ENCODE measurements around the gene POLE. TPM values are rescaled to one million over a fixed set of nuclear protein-coding genes. Genes with fewer than 3 reads are reported as not detected.

Gene POLE
- total RNA-seq, 2 experiments from 2014 or later = 157 to 230 TPM

- CTCF ChIA-PET (ENCODE audit: unreplicated experiment) = no interaction called here
Measured at GRCh38 chr12:132579744-132580143, 107.4 kb downstream of the POLE start.

GRCh38 chr12:132578826-132579225 lies 108.3 kb downstream of the POLE start:
- H3K79me2 ChIP-seq (ENCODE audit: insufficient read depth, low read depth, low read length) = no peaks in the 10 kb centered on the region
- no peak for DNase-seq (ENCODE audit: low spot score)
- POLR2A ChIA-PET = no interaction called here
- no peak overlapping the region for H3K4me2 ChIP-seq (ENCODE audit: low read length)
- H4K20me1 ChIP-seq (ENCODE audit: insufficient read depth, low read length) = no peaks in the 10 kb centered on the region
- intact Hi-C loops (cut with micrococcal nuclease; ENCODE audit: unreplicated experiment) = no loop called here
- H3K9me3 ChIP-seq (ENCODE audit: low read length) = no peaks in the 10 kb centered on the region
- CTCF ChIA-PET (ENCODE audit: unreplicated experiment) = no interaction called here
- H3K27ac ChIP-seq (ENCODE audit: low read depth, low read length, poor library complexity, severe bottlenecking) = no peak overlapping the region
- peaks cover 10% of the 10 kb centered on the region; the same call in 1 of the 2 replicates for H3K36me3 ChIP-seq (ENCODE audit: insufficient read depth, low read length)
- TF ChIP-seq CTCF (conservative IDR thresholded peaks at IDR 0.05; ENCODE audit: low read length) (no peak), EZH2phosphoT487 (IDR thresholded peaks at IDR 0.05; ENCODE audit: borderline replicate concordance, low read depth, low read length) (no peak)
- no TSS peak for BruUV-seq (replicated peaks)
- no peak overlapping the region for H3K4me3 ChIP-seq (ENCODE audit: low read depth, low read length, poor library complexity, severe bottlenecking)
- no peak overlapping the region for H2AFZ ChIP-seq (ENCODE audit: low read length)
- no peaks in the 10 kb centered on the region for H3K9me2 ChIP-seq (ENCODE audit: insufficient read depth, low read length)
- no peaks in the 10 kb centered on the region for H3K4me1 ChIP-seq (ENCODE audit: insufficient read depth, low read length, poor library complexity, severe bottlenecking)

More at GRCh38 chr12:132579744-132580143, 107.4 kb downstream of the POLE start:
- H3K4me3 ChIP-seq (ENCODE audit: low read depth, low read length, poor library complexity, severe bottlenecking) = no peak overlapping the region
- BruUV-seq (replicated peaks) = no TSS peak
- H3K36me3 ChIP-seq (ENCODE audit: insufficient read depth, low read length) = peaks cover 10% of the 10 kb centered on the region; the same call in 1 of the 2 replicates
- H3K9me3 ChIP-seq (ENCODE audit: low read length) = no peaks in the 10 kb centered on the region
- no peak overlapping the region for H3K4me2 ChIP-seq (ENCODE audit: low read length)
- no peak for DNase-seq (ENCODE audit: low spot score)
- no peaks in the 10 kb centered on the region for H3K9me2 ChIP-seq (ENCODE audit: insufficient read depth, low read length)
- TF ChIP-seq CTCF (conservative IDR thresholded peaks at IDR 0.05; ENCODE audit: low read length) (no peak), EZH2phosphoT487 (IDR thresholded peaks at IDR 0.05; ENCODE audit: borderline replicate concordance, low read depth, low read length) (no peak)
- no peaks in the 10 kb centered on the region for H3K4me1 ChIP-seq (ENCODE audit: insufficient read depth, low read length, poor library complexity, severe bottlenecking)
- intact Hi-C loops (cut with micrococcal nuclease; ENCODE audit: unreplicated experiment) = no loop called here
- H3K79me2 ChIP-seq (ENCODE audit: insufficient read depth, low read depth, low read length) = no peaks in the 10 kb centered on the region
- POLR2A ChIA-PET = interaction anchor here (1.3 kb wide), 1 partner anchor 16 kb away, joined by 3 read pairs; no protein-coding TSS in a partner anchor
- no peaks in the 10 kb centered on the region for H4K20me1 ChIP-seq (ENCODE audit: insufficient read depth, low read length)
- no peak overlapping the region for H2AFZ ChIP-seq (ENCODE audit: low read length)
- H3K27ac ChIP-seq (ENCODE audit: low read depth, low read length, poor library complexity, severe bottlenecking) = no peak overlapping the region

GRCh38 chr12:132578118-132578517 lies 109.0 kb downstream of the POLE start:
- CTCF ChIA-PET (ENCODE audit: unreplicated experiment) = no interaction called here

More at GRCh38 chr12:132578118-132578517, 109.0 kb downstream of the POLE start:
- H3K4me3 ChIP-seq (ENCODE audit: low read depth, low read length, poor library complexity, severe bottlenecking) = no peak overlapping the region
- H3K27ac ChIP-seq (ENCODE audit: low read depth, low read length, poor library complexity, severe bottlenecking) = no peak overlapping the region
- H2AFZ ChIP-seq (ENCODE audit: low read length) = no peak overlapping the region
- H3K36me3 ChIP-seq (ENCODE audit: insufficient read depth, low read length) = peaks cover 10% of the 10 kb centered on the region; the same call in 1 of the 2 replicates
- H3K4me2 ChIP-seq (ENCODE audit: low read length) = no peak overlapping the region
- H3K9me2 ChIP-seq (ENCODE audit: insufficient read depth, low read length) = no peaks in the 10 kb centered on the region
- H3K9me3 ChIP-seq (ENCODE audit: low read length) = no peaks in the 10 kb centered on the region
- TF ChIP-seq EZH2phosphoT487 (IDR thresholded peaks at IDR 0.05; ENCODE audit: borderline replicate concordance, low read depth, low read length) (no peak), CTCF (conservative IDR thresholded peaks at IDR 0.05; ENCODE audit: low read length) (no peak)
- intact Hi-C loops (cut with micrococcal nuclease; ENCODE audit: unreplicated experiment) = no loop called here
- POLR2A ChIA-PET = no interaction called here
- no peaks in the 10 kb centered on the region for H3K79me2 ChIP-seq (ENCODE audit: insufficient read depth, low read depth, low read length)
- no peaks in the 10 kb centered on the region for H4K20me1 ChIP-seq (ENCODE audit: insufficient read depth, low read length)
- BruUV-seq (replicated peaks) = no TSS peak
- no peaks in the 10 kb centered on the region for H3K4me1 ChIP-seq (ENCODE audit: insufficient read depth, low read length, poor library complexity, severe bottlenecking)
- DNase-seq (ENCODE audit: low spot score) = no peak
